H9 (cell line): Measurements from ENCODE around the gene DNLZ. TPM values are rescaled to one million over a fixed set of nuclear protein-coding genes. Genes with fewer than 3 reads are reported as not detected.

Experiments
- DNase-seq: peaks from one replicate; pipeline ENCODE4 v3.0.0-alpha.2; 2017
- H2AFZ ChIP-seq: one replicate; pipeline ENCODE4 v1.6.1; 2013; ENCODE audit warnings: mild to moderate bottlenecking, low read length, control low read depth, moderate library complexity
- H2AK5ac ChIP-seq: 2 replicates; pipeline ENCODE4 v1.6.1; 2013; ENCODE audit warnings: low read length, control low read depth, mixed read lengths; ENCODE audit not compliant: insufficient read length
- H2BK120ac ChIP-seq: one replicate; pipeline ENCODE4 v1.6.1; 2013; ENCODE audit warnings: low read depth, mild to moderate bottlenecking, low read length, control low read depth, inconsistent platforms; ENCODE audit not compliant: poor library complexity, severe bottlenecking
- H2BK12ac ChIP-seq: 2 replicates; pipeline ENCODE4 v1.6.1; 2013; ENCODE audit warnings: low read length, control low read depth, mixed read lengths, low read depth; ENCODE audit not compliant: insufficient read length
- H2BK15ac ChIP-seq: 2 replicates; pipeline ENCODE4 v1.6.1; 2013; ENCODE audit warnings: low read depth, low read length, control low read depth
- H2BK20ac ChIP-seq: one replicate; pipeline ENCODE4 v1.6.1; 2013; ENCODE audit warnings: low read depth, mild to moderate bottlenecking, low read length, control low read depth, inconsistent platforms; ENCODE audit not compliant: poor library complexity, severe bottlenecking
- H2BK5ac ChIP-seq: 2 replicates; pipeline ENCODE4 v1.6.1; 2013; ENCODE audit warnings: low read length, control low read depth, mixed read lengths; ENCODE audit not compliant: insufficient read length
- H3K14ac ChIP-seq: 2 replicates; pipeline ENCODE4 v1.6.1; 2013; ENCODE audit warnings: low read length, control low read depth; ENCODE audit not compliant: insufficient read depth
- H3K18ac ChIP-seq: 2 replicates; pipeline ENCODE4 v1.6.1; 2013; ENCODE audit warnings: low read depth, mild to moderate bottlenecking, mixed read lengths, low read length, control low read depth; ENCODE audit not compliant: insufficient read length
- H3K23ac ChIP-seq: 2 replicates; pipeline ENCODE4 v1.6.1; 2013; ENCODE audit warnings: low read length, control low read depth, mixed read lengths, low read depth; ENCODE audit not compliant: insufficient read length
- H3K23me2 ChIP-seq: 2 replicates; pipeline ENCODE4 v1.6.1; 2013; ENCODE audit warnings: low read depth, mild to moderate bottlenecking, mixed read lengths, low read length, control low read depth; ENCODE audit not compliant: insufficient read length, poor library complexity, severe bottlenecking
- H3K27ac ChIP-seq: 2 replicates; pipeline ENCODE4 v1.5.1; 2013; ENCODE audit warnings: low read length, control low read depth, mixed read lengths, low read depth; ENCODE audit not compliant: insufficient read length
- H3K27me3 ChIP-seq: 2 replicates; pipeline ENCODE4 v1.6.1; 2013; ENCODE audit warnings: low read length, control low read depth, inconsistent platforms; ENCODE audit not compliant: insufficient read depth
- H3K4ac ChIP-seq: 2 replicates; pipeline ENCODE4 v1.6.1; 2013; ENCODE audit warnings: low read depth, mild to moderate bottlenecking, control low read depth, inconsistent platforms, low read length, moderate library complexity
- H3K4me1 ChIP-seq: 2 replicates; pipeline ENCODE4 v1.6.1; 2013; ENCODE audit warnings: low read length, control low read depth, inconsistent platforms; ENCODE audit not compliant: insufficient read depth
- H3K4me2 ChIP-seq: 2 replicates; pipeline ENCODE4 v1.6.1; 2013; ENCODE audit warnings: low read length, control low read depth, mixed read lengths; ENCODE audit not compliant: insufficient read length, insufficient read depth
- H3K56ac ChIP-seq: 2 replicates; pipeline ENCODE4 v1.6.1; 2013; ENCODE audit warnings: low read depth, mild to moderate bottlenecking, mixed read lengths, low read length, control low read depth; ENCODE audit not compliant: insufficient read length
- H3K79me1 ChIP-seq: 2 replicates; pipeline ENCODE4 v1.6.1; 2013; ENCODE audit warnings: low read depth, mild to moderate bottlenecking, moderate library complexity, low read length, control low read depth, inconsistent platforms; ENCODE audit not compliant: insufficient read depth, poor library complexity, severe bottlenecking
- H3K79me2 ChIP-seq: 2 replicates; pipeline ENCODE4 v1.6.1; 2013; ENCODE audit warnings: low read length, control low read depth, inconsistent platforms; ENCODE audit not compliant: insufficient read depth
- H3K9ac ChIP-seq: 2 replicates; pipeline ENCODE4 v1.6.1; 2013; ENCODE audit warnings: low read length, control low read depth, mixed read lengths; ENCODE audit not compliant: insufficient read length; ENCODE audit errors: extremely low read depth
- H3K9me3 ChIP-seq: one replicate; pipeline ENCODE4 v1.6.1; 2013; ENCODE audit warnings: low read depth, low read length, inconsistent platforms; ENCODE audit not compliant: control insufficient read depth
- H3T11ph ChIP-seq: one replicate; pipeline ENCODE4 v1.6.1; 2013; ENCODE audit warnings: mild to moderate bottlenecking, low read length, control low read depth, inconsistent platforms
- H4K20me1 ChIP-seq: one replicate; pipeline ENCODE4 v1.6.1; 2013; ENCODE audit not compliant: control insufficient read depth, insufficient read length, insufficient read depth
- H4K5ac ChIP-seq: 2 replicates; pipeline ENCODE4 v1.6.1; 2013; ENCODE audit warnings: low read depth, mild to moderate bottlenecking, mixed read lengths, low read length, control low read depth; ENCODE audit not compliant: insufficient read length
- H4K8ac ChIP-seq: replicated peaks from 2 replicates; pipeline ENCODE4 v1.6.1; 2013; ENCODE audit warnings: low read length, control low read depth, mixed read lengths, low read depth; ENCODE audit not compliant: insufficient read length
- H4K91ac ChIP-seq: 2 replicates; pipeline ENCODE4 v1.6.1; 2013; ENCODE audit warnings: low read depth, mild to moderate bottlenecking, moderate library complexity, mixed read lengths, low read length, control low read depth; ENCODE audit not compliant: insufficient read length
- H3K27ac Mint-ChIP-seq, 3 experiments: 2 replicates in 2 of 3; 3 replicates in 1 of 3; pipeline ENCODE4 v1.8.0; 2020 to 2021; ENCODE audit warnings: mixed read lengths in 3 of 3, mild to moderate bottlenecking in 1 of 3, moderate library complexity in 1 of 3
- H3K27me3 Mint-ChIP-seq: 2 replicates; pipeline ENCODE4 v1.8.0; 2021; ENCODE audit warnings: low read depth, mild to moderate bottlenecking, moderate library complexity, mixed read lengths
- H3K36me3 Mint-ChIP-seq, 3 experiments: 2 replicates in 2 of 3; 3 replicates in 1 of 3; pipeline ENCODE4 v1.8.0; 2020 to 2021; ENCODE audit warnings: low read depth in 3 of 3, mixed read lengths in 3 of 3; ENCODE audit not compliant: insufficient read depth in 1 of 3
- H3K4me1 Mint-ChIP-seq, 2 experiments: 2 replicates each; pipeline ENCODE4 v1.8.0; 2020; ENCODE audit warnings: mixed read lengths in 2 of 2
- H3K4me3 Mint-ChIP-seq, 2 experiments: 2 replicates in 1 of 2; 3 replicates in 1 of 2; pipeline ENCODE4 v1.8.0; 2020 to 2021; ENCODE audit warnings: mild to moderate bottlenecking in 2 of 2, mixed read lengths in 2 of 2, moderate library complexity in 1 of 2
- H3K9me3 Mint-ChIP-seq, 2 experiments: 2 replicates in 1 of 2; 3 replicates in 1 of 2; pipeline ENCODE4 v1.8.0; 2020; ENCODE audit warnings: mild to moderate bottlenecking in 2 of 2, mixed read lengths in 2 of 2, moderate library complexity in 1 of 2
- CTCF ChIP-seq: fragments of 200-600 bp; sonication (generic); conservative IDR thresholded peaks from 3 replicates; pipeline ENCODE4 v1.8.0; 2021; ENCODE audit warnings: antibody characterized with exemption, mild to moderate bottlenecking
- WGBS: extraction: QIAGEN DNeasy Blood & Tissue Kit; methylation state at CpG from one replicate; pipeline ENCODE4 v1.1.7; 2013; ENCODE audit warnings: missing lambda C conversion rate, low lambda C conversion rate, mixed read lengths; ENCODE audit not compliant: insufficient read length; ENCODE audit errors: extremely low coverage; 5-methylcytosine and 5-hydroxymethylcytosine counted together
- total RNA-seq: library from RNA; stranded (reverse); gene quantifications from 2 replicates; pipeline ENCODE4 v1.2.1, GENCODE V29; 2021

Gene DNLZ
- total RNA-seq, 1 experiment from 2014 or later = 24.8 TPM

GRCh38 chr9:136328622-136329041 lies 34.9 kb downstream of the DNLZ start:
- H3K23ac ChIP-seq = no peak overlapping the region
- H4K91ac ChIP-seq = no peak overlapping the region
- WGBS = no CpG with 5 or more reads among the region's 15 CpGs
- H2BK20ac ChIP-seq = no peak overlapping the region
- H3K27me3 ChIP-seq = no peaks in the 10 kb centered on the region
- no peaks in the 10 kb centered on the region; a peak in 1 of 7 replicates for H3K36me3 Mint-ChIP-seq
- H3K4ac ChIP-seq = no peak overlapping the region
- H3T11ph ChIP-seq = no peak overlapping the region
- no peaks in the 10 kb centered on the region for H4K20me1 ChIP-seq
- H3K18ac ChIP-seq = no peak overlapping the region
- H3K4me1 ChIP-seq = peaks cover 4% of the 10 kb centered on the region; the same call in 1 of the 2 replicates
- no peak overlapping the region for H4K5ac ChIP-seq
- no peak for TF ChIP-seq CTCF
- no peak overlapping the region for H2AK5ac ChIP-seq
- H3K27me3 Mint-ChIP-seq = no peaks in the 10 kb centered on the region
- H3K4me2 ChIP-seq = no peak overlapping the region
- no peak overlapping the region for H3K9ac ChIP-seq
- peaks cover 2% of the 10 kb centered on the region for H3K79me1 ChIP-seq
- H3K14ac ChIP-seq = no peak overlapping the region
- peaks cover 2% of the 10 kb centered on the region; the same call in 1 of the 2 replicates for H3K79me2 ChIP-seq
- no peaks in the 10 kb centered on the region for H3K9me3 ChIP-seq
- DNase-seq = no peak
- no peak overlapping the region for H2BK15ac ChIP-seq
- no peak overlapping the region for H3K56ac ChIP-seq
- H3K23me2 ChIP-seq = no peaks in the 10 kb centered on the region
- no peak overlapping the region for H3K27ac ChIP-seq
- peak overlapping the region in 1 of 3 experiments; percentile 18; a peak in 1 of 7 replicates for H3K27ac Mint-ChIP-seq
- peaks cover 9 to 11% of the 10 kb centered on the region in 2 experiments for H3K4me1 Mint-ChIP-seq
- H3K9me3 Mint-ChIP-seq = no peaks in the 10 kb centered on the region
- no peak overlapping the region for H4K8ac ChIP-seq
- H2BK120ac ChIP-seq = no peak overlapping the region
- H3K4me3 Mint-ChIP-seq = peak overlapping the region; percentile 52 to 66; a peak in 4 of 5 replicates
- H2BK5ac ChIP-seq = no peak overlapping the region
- H2AFZ ChIP-seq = no peak overlapping the region
- no peak overlapping the region for H2BK12ac ChIP-seq
